ENCODE results near the gene UQCRC2.

Gene UQCRC2

DNA sequence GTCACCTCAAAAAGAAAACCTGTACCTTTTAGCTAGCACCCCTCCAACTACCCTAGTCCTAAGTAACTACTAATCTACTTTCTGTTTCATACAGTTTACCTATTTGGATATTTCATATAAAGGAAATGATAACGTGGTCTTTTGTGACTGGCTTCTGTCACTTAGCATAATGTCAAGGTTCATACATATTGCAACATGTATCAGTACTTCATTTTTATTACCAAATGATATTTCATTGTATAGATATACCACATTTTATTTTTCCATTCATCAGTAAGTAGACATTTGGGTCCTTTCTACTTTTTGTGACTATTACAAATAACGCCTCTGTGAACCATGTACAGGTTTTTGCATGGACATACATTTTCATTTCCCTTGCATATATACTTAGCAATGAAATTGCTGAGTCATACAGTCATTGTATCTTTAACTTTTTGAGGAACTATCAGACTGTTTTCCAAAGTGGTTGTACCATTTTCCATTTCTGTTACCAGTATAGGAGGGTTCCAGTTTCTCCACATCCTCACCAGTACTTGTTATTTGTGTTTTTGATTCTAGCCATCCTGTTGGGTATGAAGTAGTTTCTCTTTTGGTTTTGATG, 78.4 kb downstream of the UQCRC2 start:
- DNase-seq (ENCODE audit: low read depth, low spot score): no peak
- no peak overlapping the region for H3K4me3 ChIP-seq (ENCODE audit: low read depth, low read length)
- ChIA-PET POLR2A (no interaction called here), CTCF (interaction anchor here (1.1 to 1.9 kb wide), 3 partner anchors 23 to 53 kb away, joined by 3 to 12 read pairs (median 3); no protein-coding TSS in a partner anchor)
- no peak for TF ChIP-seq CTCF (IDR thresholded peaks at IDR 0.05; ENCODE audit: insufficient read depth, low read length, missing control alignments)
